ENCODE results near the gene LARGE1. TPM values are rescaled to one million over a fixed set of nuclear protein-coding genes. Genes with fewer than 3 reads are reported as not detected.

Gene LARGE1
- total and polyA plus RNA-seq, 2 of the 8 experiments (the other 6 are each of a cell fraction or from before 2014, with no cell fraction given): 43.7 to 83.0 TPM

GRCh38 chr22:33538277-33538885 lies 381.9 kb downstream of the LARGE1 start:
- Histone ChIP-seq H3K79me1 (ENCODE audit: low read depth, low read length) (peaks cover 3% of the 10 kb centered on the region; the same call in 1 of the 2 replicates), H3K18ac (ENCODE audit: extremely low read depth, low read length) (no peak overlapping the region), H2BK120ac (replicated peaks; ENCODE audit: low read depth, low read length) (no peak overlapping the region), H3K14ac (ENCODE audit: insufficient read length) (no peak overlapping the region), H3K9ac (replicated peaks in 1 of 4; ENCODE audit: extremely low read depth in 1 of 4, low read depth in 3 of 4, low read length in 3 of 4) (no peak overlapping the region), H2BK5ac (ENCODE audit: low read depth, low read length) (no peak overlapping the region), H3K23ac (ENCODE audit: insufficient read length) (no peak overlapping the region), H3K9me3 (ENCODE audit: insufficient read depth in 2 of 2, low read depth in 1 of 2, low read length in 1 of 2) (no peaks in the 10 kb centered on the region), H3K36me3 (ENCODE audit: control insufficient read depth in 2 of 4, insufficient read depth in 4 of 4, low read length in 3 of 4) (no peaks in the 10 kb centered on the region), H2BK20ac (ENCODE audit: low read length) (no peak overlapping the region), H3K56ac (replicated peaks; ENCODE audit: insufficient read length, low read depth, low read length) (no peak overlapping the region), H2AK5ac (ENCODE audit: low read depth, low read length) (no peak overlapping the region), H3K4me2 (ENCODE audit: insufficient read depth in 1 of 2, low read depth in 2 of 2, low read length in 2 of 2) (no peak overlapping the region), H3K27ac (ENCODE audit: low read depth, low read length) (no peak overlapping the region), H4K5ac (ENCODE audit: insufficient read length, low read depth, low read length) (no peak overlapping the region), H4K8ac (ENCODE audit: extremely low read depth, insufficient read depth, low read length) (no peak overlapping the region), H4K20me1 (replicated peaks in 1 of 2; ENCODE audit: control insufficient read depth in 1 of 2, insufficient read depth in 2 of 2, low read length in 2 of 2) (no peaks in the 10 kb centered on the region), H3K4ac (replicated peaks; ENCODE audit: insufficient read length, low read depth, low read length) (no peak overlapping the region), H2BK15ac (ENCODE audit: low read length) (no peak overlapping the region), H3K23me2 (ENCODE audit: low read depth, low read length) (no peaks in the 10 kb centered on the region), H2BK12ac (ENCODE audit: low read depth, low read length) (no peak overlapping the region), H3K4me1 (replicated peaks in 1 of 4; ENCODE audit: control insufficient read depth in 3 of 4, insufficient read depth in 4 of 4, low read length in 3 of 4) (no peaks in the 10 kb centered on the region), H3K27me3 (replicated peaks in 1 of 4; ENCODE audit: control insufficient read depth in 3 of 4, extremely low read depth in 1 of 4, insufficient read depth in 3 of 4, low read length in 3 of 4) (no peaks in the 10 kb centered on the region), H3K4me3 (ENCODE audit: extremely low read depth in 1 of 4, insufficient read depth in 2 of 4, low read depth in 3 of 4, low read length in 4 of 4) (no peak overlapping the region), H4K91ac (replicated peaks; ENCODE audit: insufficient read length, low read length) (no peak overlapping the region), H2AFZ (ENCODE audit: low read length) (no peak overlapping the region), H3K79me2 (ENCODE audit: control insufficient read depth in 1 of 2, insufficient read depth in 2 of 2, low read length in 2 of 2) (peaks cover 0 to 4% of the 10 kb centered on the region in 2 experiments; a peak in 1 of 4 replicates)
- FAIRE-seq (no peak), DNase-seq (ENCODE audit: low read depth in 1 of 2, low spot score in 2 of 2) (no peak)
- CTCF ChIA-PET (ENCODE audit: partially characterized antibody): interaction anchor here (1.3 kb wide), 1 partner anchor 19 kb away, joined by 3 read pairs; no protein-coding TSS in a partner anchor
- no peak for TF ChIP-seq HDAC2 (IDR thresholded peaks at IDR 0.05; ENCODE audit: borderline replicate concordance in 1 of 2, low read depth in 2 of 2, low read length in 2 of 2)
- TF ChIP-seq KDM5A (IDR thresholded peaks at IDR 0.05; ENCODE audit: low read length): no peak
- no peak for TF ChIP-seq SIRT6 (IDR thresholded peaks at IDR 0.05; ENCODE audit: low read length)
- TF ChIP-seq NRF1 (IDR thresholded peaks at IDR 0.05; ENCODE audit: low read depth, low read length): no peak
- no peak for TF ChIP-seq KDM4A (IDR thresholded peaks at IDR 0.05; ENCODE audit: low read depth, low read length, severe bottlenecking)
- TF ChIP-seq SUZ12 (IDR thresholded peaks at IDR 0.05; ENCODE audit: low read length): no peak
- POLR2A ChIA-PET (ENCODE audit: partially characterized antibody): no interaction called here
- 84% methylated on average over 6 of the region's 6 CpGs; no CpG with 5 or more reads in 1 of the 2 experiments for WGBS, 2 experiments (ENCODE audit: extremely low coverage in 1 of 2, insufficient coverage in 1 of 2, insufficient read length in 1 of 2, insufficient replicate concordance in 2 of 2, low coverage in 1 of 2, low lambda C conversion rate in 2 of 2, missing lambda C conversion rate in 1 of 2)
